ENCODE data around the gene CEBPB. TPM values are rescaled to one million over a fixed set of nuclear protein-coding genes. Genes with fewer than 3 reads are reported as not detected.
"Not testable (repeated sequence)": the region's sequence is repeated elsewhere in the genome, so short reads cannot be mapped to it uniquely, and the experiment has no call there.

CEBPB gene
- polyA plus RNA-seq, 1 experiment, result 24.6 TPM

- H3K4me3 ChIP-seq (ENCODE audit: low read depth, low read length), result no peak overlapping the region
- no peak for TF ChIP-seq CTCF (IDR thresholded peaks at IDR 0.05; ENCODE audit: insufficient read depth, low read depth, low read length)
- POLR2A ChIA-PET, result no interaction called here
- H3K27me3 ChIP-seq (ENCODE audit: control insufficient read depth, insufficient read depth, low read length), result no peaks in the 10 kb centered on the region
- CTCF ChIA-PET, result interaction anchor here (0.6 kb wide), 1 partner anchor 125 kb away, joined by 3 read pairs; no protein-coding TSS in a partner anchor
- no peaks in the 10 kb centered on the region for H3K36me3 ChIP-seq (ENCODE audit: control insufficient read depth, insufficient read depth, low read length)
- no peak for DNase-seq (ENCODE audit: low read depth)
Observed at GRCh38 chr20:50202677-50203076, 12.0 kb downstream of the CEBPB start.

- ChIA-PET POLR2A (interaction anchor here (0.5 kb wide), 1 partner anchor 145 kb away, joined by 3 read pairs; no protein-coding TSS in a partner anchor), CTCF (no interaction called here)
- 0 out of 2 replicates have a peak, but pooled peaks cover 1% of the 10 kb centered on the region for H3K27me3 ChIP-seq (ENCODE audit: control insufficient read depth, insufficient read depth, low read length)
- no peaks in the 10 kb centered on the region for H3K36me3 ChIP-seq (ENCODE audit: control insufficient read depth, insufficient read depth, low read length)
- DNase-seq (ENCODE audit: low read depth), result no peak
- H3K4me3 ChIP-seq (ENCODE audit: low read depth, low read length), result no peak overlapping the region
- no peak for TF ChIP-seq CTCF (IDR thresholded peaks at IDR 0.05; ENCODE audit: insufficient read depth, low read depth, low read length)
Observed at GRCh38 chr20:50203951-50204937, 13.6 kb downstream of the CEBPB start.

- TF ChIP-seq CTCF (IDR thresholded peaks at IDR 0.05; ENCODE audit: insufficient read depth, low read depth, low read length), result no peak
- 0 out of 2 replicates have a peak, but pooled peaks cover 1% of the 10 kb centered on the region for H3K27me3 ChIP-seq (ENCODE audit: control insufficient read depth, insufficient read depth, low read length)
- H3K4me3 ChIP-seq (ENCODE audit: low read depth, low read length), result no peak overlapping the region
- DNase-seq (ENCODE audit: low read depth), result no peak
- H3K36me3 ChIP-seq (ENCODE audit: control insufficient read depth, insufficient read depth, low read length), result no peaks in the 10 kb centered on the region
- CTCF ChIA-PET, result no interaction called here
- POLR2A ChIA-PET, result no interaction called here
Observed at GRCh38 chr20:50207026-50207425, 16.4 kb downstream of the CEBPB start.

GRCh38 chr20:50208085-50208491 is 17.5 kb downstream of the CEBPB start:
- no peak for TF ChIP-seq CTCF (IDR thresholded peaks at IDR 0.05; ENCODE audit: insufficient read depth, low read depth, low read length)
- ChIA-PET CTCF (no interaction called here), POLR2A (no interaction called here)
- Histone ChIP-seq H3K36me3 (ENCODE audit: control insufficient read depth, insufficient read depth, low read length) (no peaks in the 10 kb centered on the region), H3K27me3 (ENCODE audit: control insufficient read depth, insufficient read depth, low read length) (0 out of 2 replicates have a peak, but pooled peaks cover 1% of the 10 kb centered on the region), H3K4me3 (ENCODE audit: low read depth, low read length) (no peak overlapping the region)
- no peak for DNase-seq (ENCODE audit: low read depth)

GRCh38 chr20:50208815-50209214 is 18.2 kb downstream of the CEBPB start:
- H3K36me3 ChIP-seq (ENCODE audit: control insufficient read depth, insufficient read depth, low read length); POLR2A ChIA-PET; H3K4me3 ChIP-seq (ENCODE audit: low read depth, low read length); DNase-seq (ENCODE audit: low read depth); H3K27me3 ChIP-seq (ENCODE audit: control insufficient read depth, insufficient read depth, low read length): not testable (repeated sequence)
- CTCF ChIA-PET, result interaction anchor here (0.6 kb wide), 1 partner anchor 879 kb away, joined by 3 read pairs; no protein-coding TSS in a partner anchor

Measured in BJ (cell line).